GM12873 (cell line): ENCODE results near the gene P2RY6.

Experiments used
- TF ChIP-seq, protein P1 (sequence below): IDR thresholded peaks from 2 replicates; pipeline ENCODE4 v1.5.1; 2012; ENCODE audit warnings: low read depth, mild to moderate bottlenecking, moderate library complexity, low read length, control low read depth; ENCODE audit not compliant: insufficient read depth; ENCODE audit errors: missing control alignments

Gene P2RY6

DNA sequence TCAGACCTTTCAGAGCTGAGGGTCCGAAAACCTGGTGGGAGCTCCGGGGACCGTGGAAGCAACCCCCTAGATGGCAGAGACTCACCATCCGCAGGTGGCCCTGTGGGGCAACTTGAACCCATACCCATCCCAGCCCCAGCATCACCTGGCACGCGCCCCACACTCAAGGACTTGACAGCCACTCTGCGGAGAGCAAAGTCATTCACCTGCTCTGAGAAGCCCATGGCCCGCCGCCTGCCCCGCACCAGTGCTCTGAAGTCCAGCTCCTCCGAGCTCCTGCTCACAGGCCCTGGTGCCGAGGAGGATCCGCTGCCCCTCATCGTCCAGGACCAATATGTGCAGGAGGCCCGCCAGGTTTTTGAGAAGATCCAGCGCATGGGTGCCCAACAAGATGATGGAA is 37.9 kb downstream of the P2RY6 start:
- TF ChIP-seq, protein P1, sequence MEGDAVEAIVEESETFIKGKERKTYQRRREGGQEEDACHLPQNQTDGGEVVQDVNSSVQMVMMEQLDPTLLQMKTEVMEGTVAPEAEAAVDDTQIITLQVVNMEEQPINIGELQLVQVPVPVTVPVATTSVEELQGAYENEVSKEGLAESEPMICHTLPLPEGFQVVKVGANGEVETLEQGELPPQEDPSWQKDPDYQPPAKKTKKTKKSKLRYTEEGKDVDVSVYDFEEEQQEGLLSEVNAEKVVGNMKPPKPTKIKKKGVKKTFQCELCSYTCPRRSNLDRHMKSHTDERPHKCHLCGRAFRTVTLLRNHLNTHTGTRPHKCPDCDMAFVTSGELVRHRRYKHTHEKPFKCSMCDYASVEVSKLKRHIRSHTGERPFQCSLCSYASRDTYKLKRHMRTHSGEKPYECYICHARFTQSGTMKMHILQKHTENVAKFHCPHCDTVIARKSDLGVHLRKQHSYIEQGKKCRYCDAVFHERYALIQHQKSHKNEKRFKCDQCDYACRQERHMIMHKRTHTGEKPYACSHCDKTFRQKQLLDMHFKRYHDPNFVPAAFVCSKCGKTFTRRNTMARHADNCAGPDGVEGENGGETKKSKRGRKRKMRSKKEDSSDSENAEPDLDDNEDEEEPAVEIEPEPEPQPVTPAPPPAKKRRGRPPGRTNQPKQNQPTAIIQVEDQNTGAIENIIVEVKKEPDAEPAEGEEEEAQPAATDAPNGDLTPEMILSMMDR: no peak

- TF ChIP-seq, protein P1: no peak
Measured at GRCh38 chr11:73310661-73311393, 38.7 kb downstream of the P2RY6 start.

GRCh38 chr11:73311394-73311869 is 39.3 kb downstream of the P2RY6 start:
- TF ChIP-seq, protein P1: no peak

DNA sequence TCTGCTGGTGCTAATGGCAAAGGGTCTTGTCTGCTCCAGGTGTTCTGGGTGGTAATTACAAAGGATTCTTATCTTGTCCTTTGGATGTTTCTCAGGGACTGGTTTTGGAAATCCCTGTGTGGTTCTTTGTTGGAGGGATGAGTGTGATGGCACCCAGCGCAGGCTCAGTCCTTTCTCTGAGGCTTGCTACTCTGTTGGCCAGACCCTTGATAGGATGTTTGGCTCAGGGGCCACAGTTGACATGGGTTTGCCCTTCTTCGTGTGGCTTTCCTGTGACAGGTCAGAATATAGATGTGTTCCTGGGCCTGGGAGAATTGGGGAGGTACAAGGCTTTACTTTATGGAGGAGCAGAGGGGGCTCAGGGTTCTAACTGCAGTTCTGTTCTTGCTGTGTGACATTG is 39.9 kb downstream of the P2RY6 start:
- TF ChIP-seq, protein P1: no peak

- TF ChIP-seq, protein P1: no peak
Measured at GRCh38 chr11:73312851-73313327, 40.8 kb downstream of the P2RY6 start.

GRCh38 chr11:73313652-73314051 is 41.5 kb downstream of the P2RY6 start:
- TF ChIP-seq, protein P1: no peak

GRCh38 chr11:73314117-73314961 is 42.2 kb downstream of the P2RY6 start:
- TF ChIP-seq, protein P1: peak; percentile 11
